GM10248 (cell line): Measurements from ENCODE around the gene MIEF1.

ENCODE experiments used
- CTCF ChIA-PET: fragments of 300-600 bp; sonication (Branson Sonifier 250); formaldehyde crosslinking; extraction: SDS; loops from one replicate; lab custom pipeline; 2021; ENCODE audit warnings: antibody characterized with exemption; lab: Yijun Ruan, JAX
- POLR2A ChIA-PET: fragments of 350-650 bp; sonication (Branson Sonifier 250); formaldehyde crosslinking; extraction: SDS; loops from one replicate; lab custom pipeline; 2020; ENCODE audit warnings: antibody characterized with exemption; lab: Yijun Ruan, JAX
- DNase-seq: peaks from one replicate; pipeline ENCODE4 v3.0.0; 2012; ENCODE audit errors: extremely low spot score
- TF ChIP-seq, protein P1 (sequence below): IDR thresholded peaks from 2 replicates; pipeline ENCODE4 v1.5.1; 2012; ENCODE audit warnings: mild to moderate bottlenecking, low read depth; ENCODE audit errors: extremely low read depth, missing control alignments, control extremely low read depth

MIEF1 gene

DNA sequence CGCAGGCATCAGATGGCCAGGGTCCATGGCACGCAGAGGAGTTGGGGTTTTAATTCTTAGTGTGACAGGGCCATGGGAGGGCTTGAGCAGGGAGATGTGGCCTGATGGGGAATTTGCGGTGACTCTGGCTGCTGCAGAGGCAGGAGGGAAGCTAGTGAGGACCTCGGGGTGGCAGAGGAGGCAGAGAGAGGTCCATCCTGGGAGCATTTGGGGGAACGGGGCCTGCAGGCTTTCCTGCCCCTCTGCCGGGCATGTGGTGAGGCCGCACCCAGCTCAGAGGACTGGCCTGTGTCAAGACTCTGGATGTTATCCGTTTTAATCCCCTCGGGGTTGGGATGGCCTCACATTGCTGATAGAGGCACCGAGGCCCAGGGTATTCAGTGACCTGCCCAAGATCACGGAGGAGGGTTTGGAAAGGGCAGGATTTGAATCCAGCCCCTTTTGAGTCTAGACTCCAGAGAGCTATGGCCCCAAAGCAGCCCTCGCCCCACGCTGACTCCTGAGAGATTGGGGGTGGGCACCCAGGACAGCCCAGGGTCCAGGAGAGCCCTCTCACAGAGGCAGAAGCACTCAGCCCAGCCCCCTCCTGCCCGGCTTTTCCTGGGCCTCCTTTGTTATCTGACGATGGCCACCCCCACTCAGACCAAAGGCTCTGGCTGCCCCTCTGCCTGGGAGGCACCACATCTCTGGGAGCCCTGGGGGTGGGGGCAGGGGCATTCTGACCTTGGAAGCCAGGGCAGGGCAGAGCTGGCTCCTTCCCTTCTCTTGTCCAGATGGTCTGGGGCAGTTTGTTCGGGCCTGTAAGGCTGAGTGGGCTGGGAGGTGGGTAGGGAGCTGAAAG is 31.4 kb upstream of the MIEF1 start:
- ChIA-PET CTCF (interaction anchor here (1.0 to 2.8 kb wide), 6 partner anchors 9 to 58 kb away, joined by 3 to 11 read pairs (median 4); no protein-coding TSS in a partner anchor), POLR2A (no interaction called here)
- no peak for DNase-seq
- TF ChIP-seq, protein P1, sequence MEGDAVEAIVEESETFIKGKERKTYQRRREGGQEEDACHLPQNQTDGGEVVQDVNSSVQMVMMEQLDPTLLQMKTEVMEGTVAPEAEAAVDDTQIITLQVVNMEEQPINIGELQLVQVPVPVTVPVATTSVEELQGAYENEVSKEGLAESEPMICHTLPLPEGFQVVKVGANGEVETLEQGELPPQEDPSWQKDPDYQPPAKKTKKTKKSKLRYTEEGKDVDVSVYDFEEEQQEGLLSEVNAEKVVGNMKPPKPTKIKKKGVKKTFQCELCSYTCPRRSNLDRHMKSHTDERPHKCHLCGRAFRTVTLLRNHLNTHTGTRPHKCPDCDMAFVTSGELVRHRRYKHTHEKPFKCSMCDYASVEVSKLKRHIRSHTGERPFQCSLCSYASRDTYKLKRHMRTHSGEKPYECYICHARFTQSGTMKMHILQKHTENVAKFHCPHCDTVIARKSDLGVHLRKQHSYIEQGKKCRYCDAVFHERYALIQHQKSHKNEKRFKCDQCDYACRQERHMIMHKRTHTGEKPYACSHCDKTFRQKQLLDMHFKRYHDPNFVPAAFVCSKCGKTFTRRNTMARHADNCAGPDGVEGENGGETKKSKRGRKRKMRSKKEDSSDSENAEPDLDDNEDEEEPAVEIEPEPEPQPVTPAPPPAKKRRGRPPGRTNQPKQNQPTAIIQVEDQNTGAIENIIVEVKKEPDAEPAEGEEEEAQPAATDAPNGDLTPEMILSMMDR = no peak

DNA sequence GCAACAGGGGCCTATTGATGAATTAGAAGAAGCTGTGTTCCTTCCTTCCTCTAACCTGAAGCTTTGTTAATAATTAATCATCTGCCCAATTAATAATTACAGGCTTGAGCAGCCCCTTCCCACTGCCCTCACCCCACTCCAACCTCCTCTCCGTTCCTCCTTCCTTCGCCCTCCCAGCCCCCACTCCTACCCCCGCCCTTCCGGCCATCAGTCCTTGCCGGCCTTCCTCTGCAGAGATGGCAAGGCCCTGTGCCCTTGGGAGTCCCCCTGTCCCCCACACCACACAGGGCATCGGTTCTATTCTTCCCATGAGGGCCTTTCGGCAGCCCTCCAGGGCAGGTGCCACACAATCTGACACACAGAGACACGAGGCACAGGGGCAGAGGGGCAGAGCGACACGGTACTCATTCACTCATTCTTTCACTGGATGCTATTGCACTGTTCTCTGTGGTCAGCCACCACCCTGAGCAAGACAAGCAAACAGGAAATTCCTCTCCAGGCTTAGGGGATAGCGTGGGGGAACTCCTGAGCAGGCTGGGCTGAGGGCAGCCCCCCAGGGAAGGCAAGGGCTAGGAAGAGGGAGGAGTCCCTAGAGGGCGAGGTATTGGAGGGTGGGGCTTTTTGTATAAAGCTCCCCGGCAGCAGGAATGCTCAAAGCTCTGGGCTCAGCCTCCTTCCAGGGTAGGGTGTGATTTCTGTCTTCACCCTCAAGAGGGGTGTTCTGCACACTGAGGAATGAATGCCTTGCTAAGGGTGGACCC is 30.5 kb upstream of the MIEF1 start:
- TF ChIP-seq, protein P1 = no peak
- CTCF ChIA-PET = interaction anchor here (1.0 to 2.8 kb wide), 4 partner anchors 10 to 57 kb away, joined by 3 to 11 read pairs (median 6); no protein-coding TSS in a partner anchor
- POLR2A ChIA-PET = no interaction called here
- peak; percentile 61 for DNase-seq

DNA sequence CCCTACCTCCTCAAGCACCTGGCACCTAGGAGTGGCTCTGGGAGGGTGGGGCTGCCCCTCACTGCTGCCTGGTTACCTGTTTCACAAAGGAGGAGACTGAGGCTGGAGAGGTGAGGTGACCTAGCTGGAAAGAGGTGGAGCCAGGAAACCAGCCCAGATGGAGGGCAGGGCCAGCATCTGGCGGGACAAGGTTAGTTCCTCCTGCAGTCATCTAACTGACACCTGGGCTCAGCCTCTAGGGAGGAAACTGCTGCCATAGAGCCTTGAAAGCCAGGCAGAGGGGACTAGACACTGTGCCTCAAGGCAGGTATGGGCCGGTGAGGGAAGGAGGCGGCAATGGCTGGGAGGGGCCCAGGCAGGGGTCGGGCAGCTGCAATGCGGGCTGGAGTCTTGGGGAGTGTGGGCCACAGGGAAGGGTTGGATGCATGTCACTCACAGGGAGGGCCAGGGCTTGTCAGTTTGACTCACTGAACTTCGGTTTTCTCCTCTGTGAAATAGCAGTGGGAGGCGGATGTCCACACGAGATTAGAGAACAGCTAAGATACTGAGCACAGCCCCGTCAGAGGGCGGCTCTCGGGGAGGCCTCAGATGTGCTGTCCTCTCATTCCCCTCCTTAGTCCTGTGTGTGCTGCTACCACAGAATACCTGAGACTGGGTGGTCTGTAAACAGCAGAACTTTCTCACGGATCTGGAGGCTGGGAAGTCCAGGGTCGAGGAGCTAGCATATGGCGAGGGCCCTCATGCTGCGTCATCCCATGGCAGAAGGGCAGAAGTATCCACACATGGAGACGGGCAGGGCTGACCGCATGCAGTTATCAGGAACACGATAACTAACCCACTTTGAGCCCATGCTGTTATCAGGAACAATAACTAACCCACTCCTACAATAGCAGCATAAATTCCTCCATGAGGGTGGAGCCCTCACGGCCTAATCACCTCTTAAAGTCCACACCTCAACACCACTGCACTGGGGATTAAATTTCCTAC is 29.2 kb upstream of the MIEF1 start:
- POLR2A ChIA-PET = no interaction called here

DNA sequence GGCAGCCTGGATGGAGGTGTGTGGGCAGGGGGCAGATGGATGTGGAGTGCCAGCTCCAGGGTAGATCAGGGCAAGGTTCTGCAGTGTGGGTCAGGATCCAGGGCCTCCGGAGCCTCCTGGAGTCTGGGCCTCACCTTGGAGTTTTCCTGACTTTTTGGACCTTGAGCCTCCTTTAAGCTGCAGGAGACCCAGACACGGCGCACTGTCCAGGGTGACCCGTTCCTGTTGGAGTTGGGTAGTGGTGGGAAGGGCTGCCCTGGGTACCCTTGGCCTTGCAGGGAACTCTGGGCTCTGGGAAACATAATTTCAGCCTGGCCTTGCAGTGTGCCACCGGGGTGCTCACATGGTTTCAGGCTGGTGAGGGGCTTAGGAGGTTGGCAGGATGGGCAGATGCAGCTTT is 28.2 kb upstream of the MIEF1 start:
- POLR2A ChIA-PET = no interaction called here
- TF ChIP-seq, protein P1 = no peak
- no peak for DNase-seq
- CTCF ChIA-PET = no interaction called here

More for the DNA sequence above, 29.2 kb upstream of the MIEF1 start:
- no peak for DNase-seq
- TF ChIP-seq, protein P1 = no peak
- CTCF ChIA-PET = interaction anchor here (1.0 to 2.8 kb wide), 3 partner anchors 11 to 36 kb away, joined by 3 to 11 read pairs (median 3); no protein-coding TSS in a partner anchor

DNA sequence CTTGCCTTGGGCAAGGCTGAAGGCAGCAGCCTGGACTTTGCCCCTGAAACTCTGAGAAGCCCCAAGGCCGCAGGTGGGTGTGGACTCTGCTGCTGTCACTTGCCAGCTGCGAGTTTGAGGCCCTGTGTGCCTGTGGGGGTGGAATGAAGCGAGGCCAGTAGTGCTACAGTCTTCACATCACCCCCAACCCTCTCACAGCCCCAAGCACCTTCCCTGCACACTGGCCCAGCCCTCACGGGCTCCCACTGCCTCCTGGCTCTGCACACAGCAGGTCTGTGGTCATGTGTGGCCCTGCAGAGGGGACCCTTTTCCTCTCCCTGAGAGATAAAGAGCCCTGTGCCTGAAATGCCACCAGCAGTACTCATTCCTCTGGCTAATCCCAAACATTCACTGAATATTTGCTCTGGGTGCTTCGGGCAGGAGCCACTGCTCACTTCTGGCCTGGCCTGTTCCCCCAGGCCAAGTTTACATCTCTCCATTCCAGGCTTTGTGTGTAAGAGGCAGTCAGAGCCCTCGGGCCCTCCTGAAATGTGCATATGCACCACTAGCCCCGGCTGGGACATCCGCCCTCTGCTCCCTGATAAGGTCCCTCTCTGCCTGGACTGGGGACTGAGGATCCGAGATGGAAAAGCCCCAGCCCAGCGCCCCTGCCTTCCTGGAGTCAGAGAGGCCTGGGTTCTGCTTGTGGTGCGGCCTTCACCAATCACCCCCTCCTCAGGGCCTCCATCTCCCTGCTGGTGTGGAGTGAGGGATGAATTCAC is 27.6 kb upstream of the MIEF1 start:
- POLR2A ChIA-PET = no interaction called here
- TF ChIP-seq, protein P1 = no peak
- DNase-seq = no peak
- CTCF ChIA-PET = interaction anchor here (1.2 to 6.2 kb wide), 3 partner anchors 18 to 39 kb away, joined by 5 to 46 read pairs (median 8); no protein-coding TSS in a partner anchor
